HuH-7.5 (cell line): ENCODE results near the gene PHIP.

Experiments
- DNase-seq: peaks from one replicate; pipeline ENCODE4 v3.0.0; 2011; ENCODE audit warnings: low spot score

PHIP gene

DNA sequence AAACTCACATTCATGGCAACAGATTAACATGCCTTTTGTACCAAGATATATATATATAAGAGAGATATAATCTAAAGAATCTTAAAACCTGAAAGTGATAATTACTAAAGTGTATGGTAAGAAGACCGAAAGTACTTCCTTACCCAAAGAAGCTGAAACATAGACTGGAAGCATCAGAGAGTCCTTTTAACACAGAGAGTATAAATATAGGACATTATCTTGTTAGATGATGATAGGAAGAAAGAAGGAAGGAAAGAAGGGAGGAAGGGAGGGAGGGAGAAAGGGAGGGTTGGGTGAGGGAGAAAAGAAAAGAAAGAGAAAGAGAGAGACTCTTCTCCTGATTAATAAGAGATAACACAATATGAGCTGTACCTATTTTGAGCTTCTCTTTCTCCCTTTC lies 68.2 kb downstream of the PHIP start:
- no peak for DNase-seq

- DNase-seq, result no peak
Measured at GRCh38 chr6:79005497-79005896, 72.6 kb downstream of the PHIP start.

DNA sequence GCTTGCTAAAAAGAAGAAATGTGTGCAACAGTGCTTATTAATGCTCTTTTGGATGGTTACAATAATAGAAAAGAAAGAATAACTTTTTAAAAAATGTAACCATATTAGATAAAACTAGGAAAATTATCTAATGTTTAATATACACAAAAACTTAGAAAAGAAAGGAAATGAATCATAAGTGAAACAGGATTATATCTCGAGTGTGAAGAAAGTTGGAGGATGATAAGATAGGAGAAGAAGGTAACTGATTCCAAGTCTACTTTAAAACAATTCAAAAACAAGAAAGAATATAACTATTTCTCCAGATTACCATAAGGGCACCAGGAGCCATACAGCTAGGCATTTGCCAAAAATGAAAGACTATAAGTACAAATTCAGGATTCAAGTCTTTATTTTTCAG lies 73.0 kb downstream of the PHIP start:
- no peak for DNase-seq

DNA sequence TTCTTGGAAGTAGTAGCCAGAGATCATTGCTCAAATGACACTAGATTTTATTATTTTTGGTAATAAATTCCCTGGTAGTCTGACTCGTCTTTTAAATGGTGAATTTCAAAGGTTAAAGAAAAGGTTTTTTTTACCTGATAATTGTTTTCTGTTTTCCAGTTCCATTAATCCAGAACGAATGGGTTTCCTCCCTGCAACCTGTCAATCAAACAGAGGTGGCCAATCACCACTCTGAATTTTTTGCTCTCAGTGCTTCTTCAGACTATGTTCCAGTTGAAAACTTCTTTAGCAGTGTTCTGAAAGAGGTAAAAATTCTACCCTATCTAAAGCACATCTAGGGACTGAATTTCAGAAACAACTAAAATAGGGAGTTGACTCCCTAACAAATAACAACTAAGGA lies 73.8 kb downstream of the PHIP start:
- DNase-seq, result no peak

DNA sequence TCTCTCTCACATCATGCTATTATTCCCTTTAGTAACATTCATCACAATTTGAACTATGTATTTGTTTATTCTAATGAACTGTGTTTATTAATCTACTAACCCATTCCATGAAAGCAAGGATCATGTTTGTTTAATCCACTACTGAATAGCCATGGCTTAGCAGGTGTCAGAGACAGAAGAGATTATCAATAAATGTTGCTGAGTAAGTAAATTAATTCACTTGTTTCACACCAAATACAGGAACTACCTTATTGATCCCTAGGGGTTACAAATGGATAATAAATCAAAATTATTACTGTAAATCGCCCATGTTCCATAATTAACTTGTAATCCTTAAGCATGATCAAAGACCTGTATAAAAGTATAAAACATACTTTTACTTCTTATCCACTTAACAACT lies 76.6 kb downstream of the PHIP start:
- DNase-seq, result no peak

DNA sequence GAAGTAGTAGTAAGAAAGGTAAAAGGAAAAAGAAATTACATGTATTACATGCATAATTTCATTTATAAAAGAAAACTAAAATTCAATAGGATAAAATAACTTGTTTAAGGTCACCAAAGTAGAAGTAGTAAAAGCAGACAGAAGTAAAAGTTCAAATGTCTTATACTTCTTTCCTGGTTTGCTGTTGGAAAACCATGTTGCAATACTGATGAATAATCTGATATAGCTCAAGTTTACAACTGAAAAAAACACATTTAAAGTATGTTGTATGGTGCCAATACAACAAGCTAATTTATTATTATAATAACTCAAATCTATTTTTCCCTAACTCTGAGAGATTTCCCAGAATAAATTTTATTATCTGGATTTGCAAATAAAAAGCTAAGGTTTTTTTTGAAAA lies 78.3 kb downstream of the PHIP start:
- DNase-seq, result no peak

- no peak for DNase-seq
Measured at GRCh38 chr6:78995946-78996345, 82.1 kb downstream of the PHIP start.

DNA sequence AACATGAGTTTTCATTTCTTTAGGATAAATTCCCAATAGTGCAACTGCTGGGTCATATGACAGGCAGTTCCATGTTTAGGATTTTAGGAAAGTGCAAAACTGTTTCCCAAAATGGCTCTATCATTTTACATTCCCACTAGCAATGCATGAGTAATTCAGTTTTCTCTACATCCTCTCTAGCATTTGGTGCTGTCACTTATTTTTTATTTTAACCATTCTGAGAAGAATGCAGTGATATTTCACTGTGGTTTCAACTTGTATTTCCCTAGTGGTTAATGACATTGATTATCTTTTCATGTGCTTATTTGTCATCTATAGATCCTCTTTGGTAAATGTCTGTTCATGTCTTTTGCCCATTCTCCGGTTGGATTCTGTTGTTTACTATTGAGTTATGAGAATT lies 82.7 kb downstream of the PHIP start:
- DNase-seq, result no peak

DNA sequence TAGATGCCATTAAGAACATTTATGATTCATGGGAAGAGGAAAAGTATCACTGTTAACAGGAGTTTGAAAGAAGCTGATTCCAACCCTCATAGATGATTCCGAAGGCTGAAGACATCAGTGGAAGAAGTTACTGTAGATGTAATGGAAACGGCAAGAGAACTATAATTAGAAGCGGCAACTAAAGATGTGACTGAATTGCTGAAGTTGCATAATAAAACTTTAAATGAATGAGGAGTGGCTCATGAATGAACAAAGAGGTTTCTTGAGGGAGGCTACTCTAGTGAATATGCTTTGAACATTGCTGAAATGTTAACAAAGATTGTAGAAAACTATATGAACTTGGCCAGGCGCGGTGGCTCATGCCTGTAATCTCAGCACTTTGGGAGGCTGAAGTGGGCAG lies 84.1 kb downstream of the PHIP start:
- no peak for DNase-seq

GRCh38 chr6:78989191-78989590 lies 88.9 kb downstream of the PHIP start:
- DNase-seq, result no peak

DNA sequence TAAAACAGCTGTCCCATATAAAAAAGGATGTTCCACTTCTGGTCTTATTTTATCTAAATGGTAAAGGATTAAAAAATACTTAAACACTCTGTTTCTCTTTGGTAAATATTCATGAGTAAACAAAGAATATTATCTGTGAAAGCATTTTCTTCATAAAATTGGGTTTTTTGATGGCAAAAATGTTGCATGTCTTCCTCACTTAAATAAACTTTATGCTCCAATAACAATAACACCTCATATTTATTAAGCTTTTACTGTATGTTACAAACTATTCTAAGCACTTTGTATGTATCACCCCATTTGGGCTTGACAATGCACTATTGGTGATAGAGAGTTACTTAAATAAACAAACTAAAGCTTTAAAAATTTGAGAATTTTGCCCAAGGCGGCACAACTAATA lies 91.9 kb downstream of the PHIP start:
- no peak for DNase-seq

GRCh38 chr6:78984225-78984950 lies 93.7 kb downstream of the PHIP start:
- no peak for DNase-seq

DNA sequence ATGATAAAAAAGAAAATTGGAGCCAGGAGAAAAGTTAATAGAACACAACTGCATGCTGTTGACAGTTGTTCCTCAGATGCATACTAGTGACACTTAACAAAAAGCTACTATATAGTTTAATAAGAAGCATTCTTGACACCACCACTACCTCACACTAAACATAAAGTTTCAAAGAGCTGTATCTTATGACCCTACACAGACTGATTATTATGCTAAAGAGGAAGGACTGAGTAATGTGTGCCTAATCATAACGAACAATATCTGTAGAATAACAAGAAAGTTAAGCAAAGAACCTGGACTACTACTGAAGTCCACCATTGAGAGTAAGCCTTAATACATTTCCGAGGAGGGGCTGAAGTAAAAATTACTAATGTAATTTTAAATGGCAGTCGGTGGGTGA lies 110.9 kb downstream of the PHIP start:
- no peak for DNase-seq

DNA sequence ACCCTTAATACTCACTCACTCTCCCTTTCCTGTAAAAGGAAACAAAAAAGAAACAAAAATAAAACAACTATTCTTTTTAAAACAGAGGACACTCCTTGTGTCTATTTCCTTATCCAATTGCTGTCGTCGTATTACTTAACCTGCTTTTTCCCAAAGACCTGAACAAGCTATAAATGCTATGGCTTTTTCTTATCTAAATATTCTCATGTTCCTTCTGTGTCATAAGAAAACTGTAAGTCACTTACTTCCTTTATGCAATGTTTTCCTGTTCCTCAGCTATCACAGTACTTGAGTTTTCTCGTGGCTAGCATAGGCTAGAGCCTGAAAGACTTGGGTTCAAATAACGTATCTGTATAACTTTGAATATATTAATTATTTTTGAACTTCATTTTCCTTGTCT lies 111.5 kb downstream of the PHIP start:
- DNase-seq, result no peak

DNA sequence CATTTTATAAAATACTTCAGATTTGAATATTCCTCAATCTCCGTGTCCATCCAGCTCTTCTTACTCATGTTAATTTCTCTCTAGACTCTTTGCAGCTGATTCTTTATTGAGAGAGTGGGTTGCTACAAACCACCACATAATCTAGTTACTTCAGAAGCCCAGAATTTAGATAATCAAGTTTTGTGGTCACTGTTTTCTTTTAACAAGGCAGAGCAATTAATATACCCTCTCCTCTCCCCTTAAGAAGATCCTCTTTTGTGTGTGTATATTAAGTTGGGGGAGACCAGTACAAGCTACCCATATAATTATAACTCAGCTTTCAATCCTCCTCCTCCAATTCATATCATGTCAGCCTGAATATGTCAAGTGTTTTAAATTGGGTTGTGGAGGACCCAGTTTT lies 115.6 kb downstream of the PHIP start:
- no peak for DNase-seq

- no peak for DNase-seq
Measured at GRCh38 chr6:78954740-78955139, 123.3 kb downstream of the PHIP start.

DNA sequence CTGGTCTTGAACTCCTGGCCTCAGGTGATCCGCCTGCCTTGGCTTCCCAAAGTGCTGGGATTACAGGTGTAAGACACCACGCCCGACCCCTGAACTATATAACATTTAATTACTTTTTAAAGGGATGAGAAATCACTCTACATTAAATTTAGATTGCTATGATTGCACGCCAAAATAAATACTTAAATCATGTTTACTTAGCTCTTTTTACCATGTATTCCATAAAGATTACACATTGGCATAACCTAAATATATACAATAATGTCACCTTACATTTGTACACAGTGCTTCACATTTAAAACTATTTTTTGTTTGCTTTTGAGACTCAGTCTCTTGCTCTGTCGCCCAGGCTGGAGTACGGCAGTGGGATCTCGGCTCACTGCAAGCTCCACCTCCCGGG lies 124.3 kb downstream of the PHIP start:
- no peak for DNase-seq

DNA sequence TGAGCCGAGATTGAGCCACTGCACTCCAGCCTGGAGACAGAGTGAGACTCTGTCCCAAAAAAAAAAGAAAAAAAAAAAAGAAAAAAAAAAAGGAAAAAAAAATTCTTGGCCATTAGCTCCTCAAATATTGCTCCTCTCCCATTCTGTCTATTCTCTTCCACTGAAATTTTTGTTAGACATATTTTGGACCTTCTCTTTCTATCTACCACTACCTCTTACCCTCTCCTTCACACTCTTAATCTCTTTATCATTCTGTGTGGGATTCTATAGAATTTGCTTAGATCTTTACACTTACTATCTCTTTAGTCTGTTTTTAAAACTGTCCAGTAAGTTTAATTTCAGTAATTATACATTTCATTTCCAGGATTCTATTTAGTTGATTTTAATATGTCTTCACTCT lies 125.7 kb downstream of the PHIP start:
- no peak for DNase-seq

DNA sequence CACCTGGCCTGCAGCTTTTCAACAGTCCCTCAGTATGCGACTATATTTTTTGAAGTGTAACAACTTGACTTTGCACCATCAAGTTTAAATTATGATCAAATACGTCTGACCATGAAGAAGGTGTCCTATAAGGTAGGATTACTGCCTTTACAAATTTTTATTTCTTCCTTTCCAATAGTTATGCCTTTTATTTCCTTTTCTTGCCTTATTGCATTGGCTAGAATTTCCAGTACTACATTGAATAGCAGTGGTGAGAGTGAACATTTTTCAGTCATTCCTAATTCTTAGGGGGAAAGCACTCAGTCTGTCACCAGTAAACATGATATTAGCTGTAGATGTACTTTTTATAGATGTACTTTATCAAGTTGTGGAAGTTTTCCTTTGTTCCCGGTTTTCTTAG lies 129.3 kb downstream of the PHIP start:
- DNase-seq, result no peak

DNA sequence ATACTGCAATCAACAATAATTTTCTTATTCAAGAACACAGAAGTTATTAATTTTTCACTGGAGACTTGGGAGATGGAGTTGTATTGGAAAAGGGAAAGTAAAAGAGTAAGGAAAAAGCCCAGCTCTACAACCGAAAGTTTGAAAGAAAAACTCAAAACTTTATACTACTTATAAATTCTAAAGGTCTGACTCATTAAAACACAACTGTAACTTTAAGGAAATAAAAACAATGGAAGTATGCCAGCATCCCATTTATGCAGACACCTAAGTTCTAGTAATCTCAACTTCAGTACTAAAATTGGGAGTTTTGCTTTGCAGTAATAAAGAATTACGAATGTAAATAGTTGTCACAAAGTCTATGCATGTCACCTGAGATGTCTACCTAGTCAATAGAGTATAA lies 130.1 kb downstream of the PHIP start:
- no peak for DNase-seq

DNA sequence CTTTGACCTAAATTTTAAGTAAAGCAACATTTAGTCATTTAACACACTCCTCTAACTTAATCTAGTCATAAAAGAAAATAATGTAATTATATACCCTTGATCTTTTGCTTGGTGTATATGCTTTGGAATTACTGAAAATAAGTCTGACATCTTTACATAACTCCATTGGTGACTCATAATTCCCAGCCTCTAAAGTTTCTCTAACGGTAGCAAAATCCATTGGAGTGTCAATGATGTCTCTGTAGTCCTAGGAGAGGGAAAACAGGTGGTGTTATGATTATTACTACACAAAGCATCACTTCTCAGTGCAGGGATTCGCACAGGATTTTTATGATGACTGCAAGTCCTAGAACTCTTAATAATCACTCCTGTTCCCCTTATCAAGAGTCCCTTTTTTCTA lies 130.5 kb downstream of the PHIP start:
- no peak for DNase-seq

DNA sequence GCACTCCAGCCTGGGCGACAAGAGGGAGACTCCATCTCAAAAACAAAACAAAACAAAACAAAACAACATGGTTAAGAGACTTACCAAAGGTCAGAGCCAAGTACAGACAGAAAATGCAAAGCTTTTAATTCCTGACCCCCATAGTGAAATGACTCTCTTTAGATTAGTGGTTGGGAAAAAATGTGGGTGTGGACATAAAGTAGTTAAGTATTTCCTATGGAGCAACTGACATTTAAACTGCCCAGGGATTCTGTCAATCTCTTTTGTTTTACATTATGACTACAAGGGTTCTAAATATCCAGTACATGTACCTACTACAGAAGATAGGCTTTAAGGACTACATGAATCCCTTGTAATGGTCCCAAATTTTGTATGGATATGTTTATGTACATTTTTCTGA lies 135.6 kb downstream of the PHIP start:
- DNase-seq, result no peak

DNA sequence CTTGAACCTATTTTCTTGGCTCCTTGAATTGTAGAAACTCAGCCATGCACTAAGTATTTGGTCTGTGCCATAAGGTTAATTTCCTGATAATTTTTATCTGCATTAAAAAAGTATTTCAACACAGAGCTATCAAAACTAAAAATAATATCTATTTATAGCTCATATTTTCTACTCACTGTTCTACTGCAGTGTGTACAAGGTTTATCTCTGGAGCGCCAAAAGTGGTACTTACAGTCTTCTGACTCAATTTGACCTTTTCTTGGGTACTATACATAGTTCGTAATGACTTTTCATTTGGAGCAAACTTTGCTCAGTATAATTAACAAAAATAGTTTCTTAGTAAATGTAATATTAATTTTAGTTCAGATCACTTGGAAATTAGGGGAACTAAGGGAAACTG lies 141.5 kb downstream of the PHIP start:
- DNase-seq, result no peak

DNA sequence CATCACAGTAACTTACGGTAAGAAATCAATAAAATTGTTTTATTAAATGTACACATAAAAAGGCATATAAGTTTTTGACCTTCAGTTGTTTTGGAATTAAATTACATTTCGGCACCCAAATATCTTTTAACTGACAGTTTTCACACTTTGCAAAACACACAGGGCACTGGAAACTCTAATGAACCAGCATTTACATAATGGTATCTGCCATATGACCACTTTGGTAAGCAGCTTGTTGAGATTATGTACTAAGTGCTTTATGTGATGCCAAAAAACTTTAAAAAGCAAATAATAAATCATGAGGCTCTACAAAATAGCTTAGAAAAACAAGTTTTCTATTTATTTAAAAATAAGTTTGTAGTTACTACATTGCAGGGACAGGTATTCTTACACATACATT lies 142.5 kb downstream of the PHIP start:
- no peak for DNase-seq

DNA sequence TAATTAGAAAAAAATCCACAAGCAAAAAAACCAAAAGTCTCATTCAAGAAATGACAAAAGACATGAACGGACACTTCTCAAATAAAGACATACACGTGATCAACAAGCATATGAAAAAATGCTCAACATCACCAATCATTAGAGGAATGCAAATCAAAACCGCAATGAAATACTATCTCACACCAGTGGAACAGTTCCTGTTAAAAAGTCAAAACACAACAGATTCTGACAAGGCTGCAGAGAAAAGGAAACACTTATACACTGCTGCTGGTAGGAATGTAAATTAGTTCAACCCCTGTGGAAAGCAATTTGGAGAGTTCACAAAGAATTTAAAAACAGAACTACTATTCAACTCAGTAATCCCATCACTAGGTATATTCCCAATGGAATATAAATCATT lies 152.7 kb downstream of the PHIP start:
- no peak for DNase-seq
